Caco-2 (cell line): ENCODE measurements around the gene ZNF550. TPM values are rescaled to one million over a fixed set of nuclear protein-coding genes. Genes with fewer than 3 reads are reported as not detected.

Source experiments
- BruUV-seq: library from RNA; stranded (reverse); fragments of 400-500 nt; replicated peaks from 2 replicates; lab custom pipeline; 2021; lab: Mats Ljungman, UMichigan
- CTCF ChIA-PET: fragments of 300-600 bp; sonication (Branson Sonifier 250); formaldehyde crosslinking; loops from one replicate; lab custom pipeline; 2022; ENCODE audit warnings: antibody characterized with exemption; lab: Charles Lee
- POLR2A ChIA-PET: fragments of 300-600 bp; sonication (Branson Sonifier 250); formaldehyde crosslinking; loops from one replicate; lab custom pipeline; 2022; ENCODE audit warnings: antibody characterized with exemption; lab: Charles Lee
- DNase-seq, 2 experiments: peaks; one replicate each; pipeline versions ENCODE4 v3.0.0 to v3.0.0-alpha.2; 2020 to 2022
- H3K27me3 ChIP-seq: replicated peaks from 2 replicates; pipeline ENCODE4 v1.6.0; 2011; ENCODE audit warnings: low read length; ENCODE audit not compliant: control insufficient read depth, insufficient read depth
- H3K36me3 ChIP-seq: 2 replicates; pipeline ENCODE4 v1.5.1; 2011; ENCODE audit warnings: low read length; ENCODE audit not compliant: control insufficient read depth, insufficient read depth
- H3K4me1 ChIP-seq: fragments of 250-450 bp; sonication (Bioruptor Pico); 2 replicates; pipeline ENCODE4 v1.5.1; 2020; ENCODE audit warnings: mild to moderate bottlenecking
- H3K4me3 ChIP-seq: 2 replicates; pipeline ENCODE4 v1.5.1; 2011; ENCODE audit warnings: low read depth, mild to moderate bottlenecking, control low read depth, low read length
- H3K9me3 ChIP-seq: fragments of 250-450 bp; sonication (Bioruptor Pico); 2 replicates; pipeline ENCODE4 v1.5.1; 2020; ENCODE audit warnings: mild to moderate bottlenecking, moderate library complexity
- H3K27ac Mint-ChIP-seq: one replicate; pipeline ENCODE4 v1.8.0; 2022; ENCODE audit warnings: mixed read lengths; ENCODE audit not compliant: unreplicated experiment
- H3K27me3 Mint-ChIP-seq: one replicate; pipeline ENCODE4 v1.8.0; 2022; ENCODE audit warnings: mixed read lengths; ENCODE audit not compliant: insufficient read depth, unreplicated experiment
- H3K36me3 Mint-ChIP-seq: one replicate; pipeline ENCODE4 v1.8.0; 2022; ENCODE audit warnings: mild to moderate bottlenecking, mixed read lengths; ENCODE audit not compliant: insufficient read depth, unreplicated experiment
- H3K4me1 Mint-ChIP-seq: one replicate; pipeline ENCODE4 v1.8.0; 2022; ENCODE audit warnings: low read depth, mixed read lengths; ENCODE audit not compliant: unreplicated experiment
- H3K4me3 Mint-ChIP-seq: one replicate; pipeline ENCODE4 v1.8.0; 2022; ENCODE audit warnings: mild to moderate bottlenecking, moderate library complexity, mixed read lengths; ENCODE audit not compliant: unreplicated experiment
- H3K9me3 Mint-ChIP-seq: one replicate; pipeline ENCODE4 v1.8.0; 2022; ENCODE audit warnings: mixed read lengths; ENCODE audit not compliant: unreplicated experiment
- intact Hi-C: fragments of 100-400 bp; cut with micrococcal nuclease; formaldehyde crosslinking; loops from one replicate; pipeline ENCODE4 v1.10.0; 2022; ENCODE audit not compliant: unreplicated experiment
- total RNA-seq: library from RNA; stranded (reverse); gene quantifications from 2 replicates; pipeline ENCODE4 v1.2.3, GENCODE V29; 2022
- TF ChIP-seq, protein P1 (sequence below), 2 experiments: fragments of 200-600 bp in 1 of 2; IDR thresholded peaks; 1 replicate in 1 of 2; 2 replicates in 1 of 2; pipeline versions ENCODE4 v1.5.1 to v1.8.0; 2011 to 2022; ENCODE audit warnings: antibody characterized with exemption in 1 of 2, control low read depth in 1 of 2, inconsistent platforms in 1 of 2, low read depth in 1 of 2, low read length in 1 of 2, mild to moderate bottlenecking in 1 of 2, moderate library complexity in 1 of 2; ENCODE audit not compliant: insufficient read depth in 1 of 2, severe bottlenecking in 1 of 2, unreplicated experiment in 1 of 2

The ZNF550 gene
- total RNA-seq, 1 experiment from 2014 or later: 11.5 TPM

DNA sequence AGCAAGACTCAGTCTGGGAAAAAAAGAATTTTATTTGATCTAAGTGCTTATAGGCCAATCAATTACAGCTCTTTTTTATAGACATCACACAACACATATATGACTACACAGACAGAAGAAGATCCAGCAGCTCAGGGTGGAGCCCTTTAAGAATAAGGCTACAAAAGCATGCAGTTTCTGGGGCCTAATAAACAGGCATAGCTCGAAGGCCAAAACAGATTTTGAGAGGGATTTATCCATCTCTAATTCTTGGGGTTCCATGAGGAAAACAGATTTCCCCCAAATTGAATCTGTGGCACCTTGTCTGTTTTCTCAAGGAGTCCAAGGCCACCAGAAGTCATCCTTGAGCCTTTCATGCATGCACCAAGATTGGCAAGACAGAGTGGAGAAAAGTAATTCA is 3.9 kb upstream of the ZNF550 start:
- no TSS peak for BruUV-seq
- H3K4me1 Mint-ChIP-seq: peaks cover 3% of the 10 kb centered on the region
- peaks cover 6% of the 10 kb centered on the region for H3K36me3 Mint-ChIP-seq
- POLR2A ChIA-PET: no interaction called here
- peaks cover 63% of the 10 kb centered on the region for H3K9me3 ChIP-seq
- no peak overlapping the region for H3K27ac Mint-ChIP-seq
- no peaks in the 10 kb centered on the region for H3K27me3 ChIP-seq
- no peak overlapping the region for H3K4me3 Mint-ChIP-seq
- no peaks in the 10 kb centered on the region for H3K36me3 ChIP-seq
- TF ChIP-seq, protein P1, sequence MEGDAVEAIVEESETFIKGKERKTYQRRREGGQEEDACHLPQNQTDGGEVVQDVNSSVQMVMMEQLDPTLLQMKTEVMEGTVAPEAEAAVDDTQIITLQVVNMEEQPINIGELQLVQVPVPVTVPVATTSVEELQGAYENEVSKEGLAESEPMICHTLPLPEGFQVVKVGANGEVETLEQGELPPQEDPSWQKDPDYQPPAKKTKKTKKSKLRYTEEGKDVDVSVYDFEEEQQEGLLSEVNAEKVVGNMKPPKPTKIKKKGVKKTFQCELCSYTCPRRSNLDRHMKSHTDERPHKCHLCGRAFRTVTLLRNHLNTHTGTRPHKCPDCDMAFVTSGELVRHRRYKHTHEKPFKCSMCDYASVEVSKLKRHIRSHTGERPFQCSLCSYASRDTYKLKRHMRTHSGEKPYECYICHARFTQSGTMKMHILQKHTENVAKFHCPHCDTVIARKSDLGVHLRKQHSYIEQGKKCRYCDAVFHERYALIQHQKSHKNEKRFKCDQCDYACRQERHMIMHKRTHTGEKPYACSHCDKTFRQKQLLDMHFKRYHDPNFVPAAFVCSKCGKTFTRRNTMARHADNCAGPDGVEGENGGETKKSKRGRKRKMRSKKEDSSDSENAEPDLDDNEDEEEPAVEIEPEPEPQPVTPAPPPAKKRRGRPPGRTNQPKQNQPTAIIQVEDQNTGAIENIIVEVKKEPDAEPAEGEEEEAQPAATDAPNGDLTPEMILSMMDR (IDR thresholded peaks at IDR 0.05; ENCODE audit: insufficient read depth in 1 of 2, low read depth in 1 of 2, low read length in 1 of 2, severe bottlenecking in 1 of 2, unreplicated experiment in 1 of 2): no peak
- intact Hi-C loops: no loop called here
- H3K4me3 ChIP-seq: no peak overlapping the region
- no peak for DNase-seq
- no peaks in the 10 kb centered on the region for H3K27me3 Mint-ChIP-seq
- H3K4me1 ChIP-seq: no peaks in the 10 kb centered on the region
- H3K9me3 Mint-ChIP-seq: peaks cover 63% of the 10 kb centered on the region
- CTCF ChIA-PET: no interaction called here

DNA sequence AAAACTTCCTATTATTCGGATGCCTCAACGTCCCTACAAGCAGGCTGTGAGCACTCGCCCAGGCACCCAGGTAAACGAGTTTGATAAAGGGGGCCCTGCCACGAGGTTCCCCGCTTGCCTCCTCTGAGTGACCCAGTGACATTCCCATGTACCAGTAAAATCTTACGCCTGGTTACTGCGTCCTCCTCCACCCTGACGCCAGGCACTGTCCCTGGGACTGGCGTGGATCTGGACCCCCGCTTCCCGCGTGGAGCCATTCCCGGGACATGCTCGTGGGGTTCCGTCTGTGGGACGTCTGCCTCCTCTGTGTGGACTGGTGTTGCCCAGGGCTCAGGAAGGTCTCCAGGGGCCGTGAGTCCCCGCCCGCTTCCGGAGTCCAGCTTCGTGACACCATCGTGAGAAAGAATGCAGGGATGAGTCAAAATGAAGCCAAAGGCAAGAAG is 407 bp upstream of the ZNF550 start:
- H3K4me3 Mint-ChIP-seq: peak overlapping the region; percentile 99
- CTCF ChIA-PET: no interaction called here
- H3K27me3 ChIP-seq: no peaks in the 10 kb centered on the region
- H3K27ac Mint-ChIP-seq: peak overlapping the region; percentile 94
- peaks cover 6% of the 10 kb centered on the region for H3K36me3 ChIP-seq
- H3K36me3 Mint-ChIP-seq: peaks cover 20% of the 10 kb centered on the region
- BruUV-seq: no TSS peak
- peaks cover 42% of the 10 kb centered on the region for H3K9me3 ChIP-seq
- DNase-seq: no peak
- TF ChIP-seq, protein P1 (IDR thresholded peaks at IDR 0.05; ENCODE audit: insufficient read depth in 1 of 2, low read depth in 1 of 2, low read length in 1 of 2, severe bottlenecking in 1 of 2, unreplicated experiment in 1 of 2): no peak
- H3K27me3 Mint-ChIP-seq: no peaks in the 10 kb centered on the region
- peaks cover 47% of the 10 kb centered on the region for H3K9me3 Mint-ChIP-seq
- no peaks in the 10 kb centered on the region for H3K4me1 ChIP-seq
- POLR2A ChIA-PET: no interaction called here
- H3K4me3 ChIP-seq: peak overlapping the region; percentile 91; the same call in 1 of the 2 replicates
- intact Hi-C loops: no loop called here
- H3K4me1 Mint-ChIP-seq: peaks cover 11% of the 10 kb centered on the region

DNA sequence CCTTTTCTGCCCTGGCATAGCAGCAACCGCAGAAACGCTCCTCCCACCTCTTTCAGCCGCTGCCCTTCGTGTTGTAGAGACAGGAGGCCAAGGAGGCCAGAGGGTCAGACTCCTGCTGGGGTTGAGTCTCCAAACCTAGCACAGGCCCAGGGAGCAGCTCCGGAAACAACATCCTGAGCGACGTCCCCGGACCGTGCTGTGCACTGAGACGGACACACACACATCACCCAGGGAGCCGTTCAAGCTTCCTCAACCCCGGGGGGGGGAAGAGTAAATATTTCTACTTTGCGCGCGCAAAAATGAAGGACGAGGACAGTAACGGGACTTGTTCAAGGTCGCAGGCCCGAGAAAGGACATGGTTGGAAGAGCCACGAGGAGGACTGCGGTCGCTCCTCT is 657 bp downstream of the ZNF550 start:
- Histone ChIP-seq H3K4me3 (peak overlapping the region; percentile 91), H3K36me3 (peaks cover 10% of the 10 kb centered on the region), H3K4me1 (no peaks in the 10 kb centered on the region), H3K27me3 (no peaks in the 10 kb centered on the region), H3K9me3 (peaks cover 32% of the 10 kb centered on the region)
- H3K4me1 Mint-ChIP-seq: peaks cover 11% of the 10 kb centered on the region
- POLR2A ChIA-PET: interaction anchor here (0.6 kb wide), 1 partner anchor 113 kb away, joined by 3 read pairs; no protein-coding TSS in a partner anchor
- peak; percentile 12 to 42 for DNase-seq
- intact Hi-C loops: loop anchor here (1.0 to 2.0 kb wide), 4 partner anchors 19 to 358 kb away; partner anchors contain the start of genes ZNF416, ZNF417, ZNF549 and ZNF749
- H3K27me3 Mint-ChIP-seq: no peaks in the 10 kb centered on the region
- H3K36me3 Mint-ChIP-seq: peaks cover 31% of the 10 kb centered on the region
- peak overlapping the region; percentile 99 for H3K4me3 Mint-ChIP-seq
- CTCF ChIA-PET: no interaction called here
- peak overlapping the region; percentile 94 for H3K27ac Mint-ChIP-seq
- H3K9me3 Mint-ChIP-seq: peaks cover 43% of the 10 kb centered on the region
- BruUV-seq: no TSS peak
- TF ChIP-seq, protein P1 (IDR thresholded peaks at IDR 0.05; ENCODE audit: insufficient read depth in 1 of 2, low read depth in 1 of 2, low read length in 1 of 2, severe bottlenecking in 1 of 2, unreplicated experiment in 1 of 2): no peak
